ENCODE data around the gene PLCL1. TPM values are rescaled to one million over a fixed set of nuclear protein-coding genes. Genes with fewer than 3 reads are reported as not detected.

PLCL1 gene
- total RNA-seq, 1 donor from 2014 or later = 14.3 TPM

DNA sequence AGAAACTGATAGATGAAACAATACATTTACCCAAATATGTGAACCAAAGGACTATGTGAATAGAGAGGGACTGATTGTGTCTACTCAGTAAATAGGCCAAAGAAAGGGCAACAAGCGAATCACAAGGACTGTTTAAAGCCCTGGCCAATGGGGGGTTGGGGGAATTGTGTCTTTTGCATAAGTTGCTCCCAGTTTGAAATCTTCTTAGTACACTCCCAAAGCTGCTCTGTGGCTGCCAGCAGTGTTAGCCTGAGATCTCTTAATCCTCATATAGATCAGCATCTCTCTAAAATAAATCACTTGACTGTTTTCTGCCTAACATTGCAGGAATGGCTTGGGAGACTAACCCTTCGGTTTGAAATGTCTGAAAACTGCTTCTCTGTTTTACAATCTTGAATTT lies 236.4 kb downstream of the PLCL1 start:
- H3K4me3 ChIP-seq = no peak overlapping the region
- H3K27me3 ChIP-seq = no peaks in the 10 kb centered on the region
- no peaks in the 10 kb centered on the region for H3K9me3 ChIP-seq
- DNase-seq (ENCODE audit: low spot score in 2 of 2) = no peak
- H3K4me1 ChIP-seq = no peaks in the 10 kb centered on the region
- H3K27ac ChIP-seq = no peak overlapping the region
- intact Hi-C loops (cut with DNase I) = no loop called here
- TF ChIP-seq, protein P1, sequence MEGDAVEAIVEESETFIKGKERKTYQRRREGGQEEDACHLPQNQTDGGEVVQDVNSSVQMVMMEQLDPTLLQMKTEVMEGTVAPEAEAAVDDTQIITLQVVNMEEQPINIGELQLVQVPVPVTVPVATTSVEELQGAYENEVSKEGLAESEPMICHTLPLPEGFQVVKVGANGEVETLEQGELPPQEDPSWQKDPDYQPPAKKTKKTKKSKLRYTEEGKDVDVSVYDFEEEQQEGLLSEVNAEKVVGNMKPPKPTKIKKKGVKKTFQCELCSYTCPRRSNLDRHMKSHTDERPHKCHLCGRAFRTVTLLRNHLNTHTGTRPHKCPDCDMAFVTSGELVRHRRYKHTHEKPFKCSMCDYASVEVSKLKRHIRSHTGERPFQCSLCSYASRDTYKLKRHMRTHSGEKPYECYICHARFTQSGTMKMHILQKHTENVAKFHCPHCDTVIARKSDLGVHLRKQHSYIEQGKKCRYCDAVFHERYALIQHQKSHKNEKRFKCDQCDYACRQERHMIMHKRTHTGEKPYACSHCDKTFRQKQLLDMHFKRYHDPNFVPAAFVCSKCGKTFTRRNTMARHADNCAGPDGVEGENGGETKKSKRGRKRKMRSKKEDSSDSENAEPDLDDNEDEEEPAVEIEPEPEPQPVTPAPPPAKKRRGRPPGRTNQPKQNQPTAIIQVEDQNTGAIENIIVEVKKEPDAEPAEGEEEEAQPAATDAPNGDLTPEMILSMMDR (IDR thresholded peaks at IDR 0.05) = no peak
- no peaks in the 10 kb centered on the region for H3K36me3 ChIP-seq

DNA sequence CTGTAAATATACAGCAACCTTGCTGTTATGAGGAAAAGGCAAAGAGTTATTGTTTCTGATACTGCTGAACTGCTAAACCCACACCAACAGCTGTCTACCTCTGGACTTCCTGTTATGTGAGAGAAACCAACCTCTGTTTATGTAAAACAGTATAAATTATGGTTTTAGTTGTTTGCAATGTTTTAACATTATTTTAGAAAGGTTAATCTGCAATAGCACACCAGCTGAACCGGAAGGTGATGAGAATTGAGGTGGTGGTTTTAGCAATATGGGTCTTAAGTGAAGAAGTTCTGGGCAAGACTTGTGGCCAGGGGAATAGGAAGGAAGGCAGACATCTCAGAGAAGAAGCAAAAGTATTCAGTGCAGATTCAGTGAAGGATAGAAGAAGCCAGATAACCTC lies 237.8 kb downstream of the PLCL1 start:
- Histone ChIP-seq H3K27me3 (no peaks in the 10 kb centered on the region), H3K4me1 (no peaks in the 10 kb centered on the region), H3K9me3 (no peaks in the 10 kb centered on the region), H3K36me3 (no peaks in the 10 kb centered on the region), H3K27ac (no peak overlapping the region), H3K4me3 (no peak overlapping the region)
- intact Hi-C loops (cut with DNase I) = no loop called here
- DNase-seq (ENCODE audit: low spot score in 2 of 2) = no peak
- TF ChIP-seq, protein P1 (IDR thresholded peaks at IDR 0.05) = no peak

DNA sequence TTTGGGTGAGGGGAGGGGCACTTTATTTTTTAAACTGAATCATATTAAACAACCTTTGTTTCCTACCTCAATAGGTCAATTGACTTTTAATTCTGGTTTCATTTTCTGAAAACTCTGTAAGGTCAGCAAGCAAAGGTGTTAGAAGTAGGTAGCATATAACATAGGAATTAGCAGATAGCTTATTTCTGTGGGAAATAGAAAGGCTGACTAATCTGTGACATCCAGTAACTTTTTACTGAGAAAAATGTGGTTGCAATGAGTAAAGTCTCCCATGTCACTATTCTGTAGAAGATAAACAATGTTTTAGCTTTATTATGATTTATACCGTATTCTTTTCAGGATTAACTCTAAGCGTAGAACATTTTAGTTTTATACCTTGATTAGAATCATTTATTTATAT lies 240.4 kb downstream of the PLCL1 start:
- intact Hi-C loops (cut with DNase I) = no loop called here
- Histone ChIP-seq H3K27me3 (no peaks in the 10 kb centered on the region), H3K27ac (no peak overlapping the region), H3K9me3 (no peaks in the 10 kb centered on the region), H3K4me3 (no peak overlapping the region), H3K4me1 (no peaks in the 10 kb centered on the region), H3K36me3 (no peaks in the 10 kb centered on the region)
- DNase-seq (ENCODE audit: low spot score in 2 of 2) = no peak
- TF ChIP-seq, protein P1 (IDR thresholded peaks at IDR 0.05) = no peak

DNA sequence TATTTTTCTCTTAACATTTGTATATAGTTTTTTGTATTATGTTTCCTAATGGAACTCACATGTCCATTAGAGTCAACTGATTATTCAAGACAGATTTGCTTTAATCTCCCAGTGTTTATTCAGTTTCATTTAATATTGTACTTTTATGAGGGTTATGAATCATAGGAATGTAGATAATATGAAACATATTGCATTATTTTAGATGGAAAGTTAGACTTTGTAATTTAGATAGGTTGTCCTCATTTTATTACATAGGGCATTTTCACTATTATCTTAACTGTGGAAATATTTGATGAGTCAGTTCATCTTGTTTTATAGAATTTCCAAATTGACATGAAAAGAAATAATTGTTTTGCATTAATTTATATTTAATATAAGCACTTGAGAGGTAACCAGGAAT lies 240.8 kb downstream of the PLCL1 start:
- DNase-seq (ENCODE audit: low spot score in 2 of 2) = no peak
- no peaks in the 10 kb centered on the region for H3K9me3 ChIP-seq
- no peaks in the 10 kb centered on the region for H3K27me3 ChIP-seq
- TF ChIP-seq, protein P1 (IDR thresholded peaks at IDR 0.05) = no peak
- H3K4me3 ChIP-seq = no peak overlapping the region
- no peak overlapping the region for H3K27ac ChIP-seq
- no peaks in the 10 kb centered on the region for H3K4me1 ChIP-seq
- no peaks in the 10 kb centered on the region for H3K36me3 ChIP-seq
- intact Hi-C loops (cut with DNase I) = no loop called here

DNA sequence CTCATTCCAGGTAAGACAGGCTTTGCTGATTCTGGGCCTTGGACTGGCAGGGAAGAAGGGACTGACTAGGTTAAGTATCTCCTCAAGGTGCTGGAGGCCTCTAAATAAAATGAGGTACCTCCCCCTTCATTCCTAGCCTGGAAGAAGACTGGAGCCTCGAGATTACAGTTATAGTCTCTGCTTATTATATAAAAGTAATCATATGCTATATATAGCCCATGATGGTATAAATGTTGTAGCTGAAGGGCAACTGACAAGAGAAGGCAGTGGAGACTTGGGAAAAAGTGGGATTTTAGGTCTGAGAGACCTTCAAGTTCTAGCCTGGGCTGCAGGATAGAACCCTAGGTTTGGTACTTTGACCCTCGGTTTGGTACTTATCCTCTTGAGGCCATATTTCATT lies 248.3 kb downstream of the PLCL1 start:
- no peak for DNase-seq (ENCODE audit: low spot score in 2 of 2)
- no peak overlapping the region for H3K27ac ChIP-seq
- intact Hi-C loops (cut with DNase I) = loop anchor here (5.0 kb wide), 1 partner anchor 250 kb away; the partner anchor contains the start of gene PLCL1
- TF ChIP-seq, protein P1 (IDR thresholded peaks at IDR 0.05) = no peak
- no peak overlapping the region for H3K4me3 ChIP-seq
- H3K27me3 ChIP-seq = no peaks in the 10 kb centered on the region
- H3K9me3 ChIP-seq = no peaks in the 10 kb centered on the region
- peaks cover 0 to 12% of the 10 kb centered on the region in 2 donors for H3K4me1 ChIP-seq
- no peaks in the 10 kb centered on the region for H3K36me3 ChIP-seq

DNA sequence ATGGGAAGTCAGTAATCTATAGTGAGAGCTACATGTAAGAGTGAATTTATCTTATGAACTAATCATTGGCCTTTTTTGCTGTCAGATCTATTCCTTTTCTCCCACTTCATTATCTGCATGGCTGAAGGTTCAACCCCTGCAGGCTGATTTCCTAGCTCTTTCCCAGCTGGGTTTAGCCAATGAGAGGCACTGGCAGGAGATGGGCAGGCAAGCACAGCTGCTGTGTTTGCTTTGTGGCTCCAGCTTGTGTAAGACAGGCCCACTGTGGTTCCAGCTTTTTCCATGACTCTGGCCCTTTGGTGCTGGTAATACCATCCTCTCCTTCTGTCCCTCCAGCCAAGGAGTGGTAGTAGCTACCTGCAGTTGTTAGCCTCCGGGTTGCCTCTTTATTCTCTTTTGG lies 248.8 kb downstream of the PLCL1 start:
- H3K27ac ChIP-seq = peak overlapping the region in 1 of 2 donors; percentile 2
- H3K4me3 ChIP-seq = no peak overlapping the region
- DNase-seq (ENCODE audit: low spot score in 2 of 2) = no peak
- no peaks in the 10 kb centered on the region for H3K36me3 ChIP-seq
- H3K27me3 ChIP-seq = no peaks in the 10 kb centered on the region
- no peaks in the 10 kb centered on the region for H3K9me3 ChIP-seq
- TF ChIP-seq, protein P1 (IDR thresholded peaks at IDR 0.05) = no peak
- H3K4me1 ChIP-seq = peaks cover 0 to 12% of the 10 kb centered on the region in 2 donors
- intact Hi-C loops (cut with DNase I) = loop anchor here (5.0 kb wide), 1 partner anchor 251 kb away; the partner anchor contains the start of gene PLCL1
